Measurements from ENCODE around the gene TMEM18.

TMEM18 gene

GRCh38 chr2:643761-644160 lies 33.4 kb downstream of the TMEM18 start:
- no peak for TF ChIP-seq CTCF (IDR thresholded peaks at IDR 0.05; ENCODE audit: extremely low read depth, missing control alignments)
- DNase-seq (ENCODE audit: low spot score) = no peak

GRCh38 chr2:643334-643733 lies 33.9 kb downstream of the TMEM18 start:
- DNase-seq (ENCODE audit: low spot score) = no peak
- TF ChIP-seq CTCF (IDR thresholded peaks at IDR 0.05; ENCODE audit: extremely low read depth, missing control alignments) = no peak

- DNase-seq (ENCODE audit: low spot score) = no peak
- TF ChIP-seq CTCF (IDR thresholded peaks at IDR 0.05; ENCODE audit: extremely low read depth, missing control alignments) = no peak
These were observed 35.1 kb downstream of the TMEM18 start for GRCh38 chr2:641872-642815.

- no peak for TF ChIP-seq CTCF (IDR thresholded peaks at IDR 0.05; ENCODE audit: extremely low read depth, missing control alignments)
- no peak for DNase-seq (ENCODE audit: low spot score)
These were observed 35.9 kb downstream of the TMEM18 start for GRCh38 chr2:641164-641871.

GRCh38 chr2:639703-640102 lies 37.5 kb downstream of the TMEM18 start:
- TF ChIP-seq CTCF (IDR thresholded peaks at IDR 0.05; ENCODE audit: extremely low read depth, missing control alignments) = no peak
- no peak for DNase-seq (ENCODE audit: low spot score)

- DNase-seq (ENCODE audit: low spot score) = no peak
- TF ChIP-seq CTCF (IDR thresholded peaks at IDR 0.05; ENCODE audit: extremely low read depth, missing control alignments) = no peak
These were observed 39.4 kb downstream of the TMEM18 start for GRCh38 chr2:637804-638203.

- no peak for TF ChIP-seq CTCF (IDR thresholded peaks at IDR 0.05; ENCODE audit: extremely low read depth, missing control alignments)
- no peak for DNase-seq (ENCODE audit: low spot score)
These were observed 39.8 kb downstream of the TMEM18 start for GRCh38 chr2:637406-637776.

All from GM20000 (cell line).